Neural cell (in vitro differentiated cells): Measurements from ENCODE around the gene DCAF6. TPM values are rescaled to one million over a fixed set of nuclear protein-coding genes. Genes with fewer than 3 reads are reported as not detected.

ENCODE experiments used
- H2AFZ ChIP-seq: fragments of 200-600, 300-800 bp; sonication (generic), shearing (Covaris generic); 2 replicates; pipeline ENCODE4 v1.6.0; 2014; ENCODE audit warnings: low read depth, mild to moderate bottlenecking, antibody characterized with exemption, low read length, moderate library complexity
- H3F3A ChIP-seq: fragments of 200-600 bp; shearing (Covaris generic); 2 replicates; pipeline ENCODE4 v1.6.1; 2016; ENCODE audit warnings: mild to moderate bottlenecking, moderate library complexity, mixed read lengths, antibody characterized with exemption, low read length; ENCODE audit not compliant: insufficient read depth, poor library complexity, severe bottlenecking
- H3K27ac ChIP-seq: fragments of 200-600, 300-800 bp; sonication (generic), shearing (Covaris generic); 2 replicates; pipeline ENCODE4 v1.5.1; 2014; ENCODE audit warnings: mild to moderate bottlenecking, low read length, moderate library complexity
- H3K27me3 ChIP-seq: fragments of 300-800, 200-600 bp; sonication (generic), shearing (Covaris generic); 2 replicates; pipeline ENCODE4 v1.6.0; 2014; ENCODE audit warnings: mild to moderate bottlenecking, low read depth, low read length, moderate library complexity; ENCODE audit not compliant: insufficient read depth
- H3K36me3 ChIP-seq: fragments of 300-800, 200-600 bp; sonication (generic), shearing (Covaris generic); 2 replicates; pipeline ENCODE4 v1.5.1; 2014; ENCODE audit warnings: mild to moderate bottlenecking, antibody characterized with exemption, low read length, moderate library complexity; ENCODE audit not compliant: insufficient read depth
- H3K4me2 ChIP-seq: fragments of 300-800, 200-600 bp; sonication (generic), shearing (Covaris generic); 2 replicates; pipeline ENCODE4 v1.6.0; 2014; ENCODE audit warnings: mild to moderate bottlenecking, low read length
- H3K4me3 ChIP-seq: fragments of 300-800, 200-600 bp; sonication (generic), shearing (Covaris generic); 2 replicates; pipeline ENCODE4 v1.5.1; 2014; ENCODE audit warnings: mild to moderate bottlenecking, low read length, moderate library complexity
- H3K79me2 ChIP-seq: fragments of 200-600 bp; shearing (Covaris generic); replicated peaks from 2 replicates; pipeline ENCODE4 v1.6.0; 2014; ENCODE audit warnings: mild to moderate bottlenecking, low read length, moderate library complexity; ENCODE audit not compliant: insufficient read depth
- H3K9ac ChIP-seq: fragments of 300-800, 200-600 bp; sonication (generic), shearing (Covaris generic); 2 replicates; pipeline ENCODE4 v1.6.1; 2016; ENCODE audit warnings: mild to moderate bottlenecking, low read length, mixed read lengths
- H3K9me2 ChIP-seq: fragments of 200-600 bp; shearing (Covaris generic); 2 replicates; pipeline ENCODE4 v1.6.1; 2016; ENCODE audit warnings: mild to moderate bottlenecking, low read length, mixed read lengths; ENCODE audit not compliant: insufficient read depth
- H3K9me3 ChIP-seq: fragments of 200-600, 300-800 bp; sonication (generic), shearing (Covaris generic); 2 replicates; pipeline ENCODE4 v1.6.1; 2016; ENCODE audit warnings: mild to moderate bottlenecking, mixed run types, low read length, moderate library complexity, mixed read lengths
- H4K20me1 ChIP-seq: fragments of 200-600 bp; shearing (Covaris generic); 2 replicates; pipeline ENCODE4 v1.6.1; 2016; ENCODE audit warnings: mild to moderate bottlenecking, mixed run types; ENCODE audit not compliant: insufficient read depth
- CTCF ChIP-seq: fragments of 450-650 bp; IDR thresholded peaks from 2 replicates; pipeline ENCODE4 v1.5.1; 2014; ENCODE audit warnings: antibody characterized with exemption, mild to moderate bottlenecking, moderate library complexity; ENCODE audit not compliant: poor library complexity, severe bottlenecking
- EP300 ChIP-seq: fragments of 450-650 bp; conservative IDR thresholded peaks from 2 replicates; pipeline ENCODE4 v1.6.1; 2014; ENCODE audit warnings: antibody characterized with exemption, mild to moderate bottlenecking, moderate library complexity; ENCODE audit not compliant: poor library complexity, severe bottlenecking
- EZH2 ChIP-seq: fragments of 200-600, 300-800 bp; shearing (Covaris generic), sonication (generic); IDR thresholded peaks from 2 replicates; pipeline ENCODE4 v1.6.1; 2014; ENCODE audit warnings: antibody characterized with exemption, low read length, borderline replicate concordance, mild to moderate bottlenecking; ENCODE audit not compliant: insufficient read depth, poor library complexity, severe bottlenecking
- MXI1 ChIP-seq: fragments of 450-650 bp; conservative IDR thresholded peaks from 2 replicates; pipeline ENCODE4 v1.6.1; 2014; ENCODE audit warnings: antibody characterized with exemption, mild to moderate bottlenecking; ENCODE audit not compliant: poor library complexity, severe bottlenecking
- POLR2AphosphoS5 ChIP-seq: IDR thresholded peaks from 2 replicates; pipeline ENCODE4 v1.6.1; 2012
- RAD21 ChIP-seq: fragments of 450-650 bp; conservative IDR thresholded peaks from 2 replicates; pipeline ENCODE4 v1.6.1; 2014; ENCODE audit warnings: antibody characterized with exemption, mild to moderate bottlenecking, moderate library complexity
- REST ChIP-seq: IDR thresholded peaks from 2 replicates; pipeline ENCODE4 v1.6.1; 2012; ENCODE audit warnings: borderline replicate concordance
- SMC3 ChIP-seq: fragments of 450-650 bp; conservative IDR thresholded peaks from 2 replicates; pipeline ENCODE4 v1.6.1; 2014; ENCODE audit warnings: antibody characterized with exemption, mild to moderate bottlenecking, moderate library complexity; ENCODE audit not compliant: poor library complexity
- TAF1 ChIP-seq: IDR thresholded peaks from 2 replicates; pipeline ENCODE4 v1.6.1; 2012; ENCODE audit warnings: low read depth
- polyA plus RNA-seq: library from polyadenylated mRNA; depleted of rRNA; stranded (reverse); fragments of >200 nt; gene quantifications from 2 replicates; pipeline ENCODE4 v1.2.3, GENCODE V29; 2014

The DCAF6 gene
- polyA plus RNA-seq, 1 donor from 2014 or later: 44.8 TPM

- TF ChIP-seq MXI1 (no peak), POLR2AphosphoS5 (no peak), EZH2 (no peak), SMC3 (no peak), EP300 (no peak), TAF1 (no peak)
- no peaks in the 10 kb centered on the region for H3K9me3 ChIP-seq
- no peaks in the 10 kb centered on the region for H3F3A ChIP-seq
- no peak overlapping the region for H3K9ac ChIP-seq
- no peak overlapping the region for H3K4me3 ChIP-seq
- H3K9me2 ChIP-seq: no peaks in the 10 kb centered on the region
- H3K27me3 ChIP-seq: no peaks in the 10 kb centered on the region
- no peaks in the 10 kb centered on the region for H4K20me1 ChIP-seq
- no peaks in the 10 kb centered on the region for H3K79me2 ChIP-seq
- no peak overlapping the region for H3K27ac ChIP-seq
- no peaks in the 10 kb centered on the region for H3K36me3 ChIP-seq
- no peak overlapping the region for H2AFZ ChIP-seq
- H3K4me2 ChIP-seq: no peak overlapping the region
Measured at GRCh38 chr1:168050307-168050706, 113.8 kb downstream of the DCAF6 start.

- H4K20me1 ChIP-seq: no peaks in the 10 kb centered on the region
- no peak overlapping the region for H3K9ac ChIP-seq
- H3K27me3 ChIP-seq: no peaks in the 10 kb centered on the region
- H3K36me3 ChIP-seq: no peaks in the 10 kb centered on the region
- no peaks in the 10 kb centered on the region for H3F3A ChIP-seq
- no peaks in the 10 kb centered on the region for H3K9me2 ChIP-seq
- H2AFZ ChIP-seq: no peak overlapping the region
- H3K4me3 ChIP-seq: no peak overlapping the region
- no peaks in the 10 kb centered on the region for H3K9me3 ChIP-seq
- H3K27ac ChIP-seq: no peak overlapping the region
- no peak overlapping the region for H3K4me2 ChIP-seq
- TF ChIP-seq POLR2AphosphoS5 (no peak), REST (no peak), TAF1 (no peak), CTCF (no peak), EZH2 (no peak), EP300 (no peak), SMC3 (no peak), RAD21 (no peak), MXI1 (no peak)
- H3K79me2 ChIP-seq: no peaks in the 10 kb centered on the region
Measured at GRCh38 chr1:168050880-168051279, 114.4 kb downstream of the DCAF6 start.

- H3F3A ChIP-seq: no peaks in the 10 kb centered on the region
- H3K36me3 ChIP-seq: no peaks in the 10 kb centered on the region
- no peak overlapping the region for H3K27ac ChIP-seq
- H3K9me3 ChIP-seq: no peaks in the 10 kb centered on the region
- no peaks in the 10 kb centered on the region for H4K20me1 ChIP-seq
- no peak for TF ChIP-seq EP300
- TF ChIP-seq RAD21: no peak
- TF ChIP-seq POLR2AphosphoS5: no peak
- TF ChIP-seq SMC3: no peak
- no peak for TF ChIP-seq TAF1
- TF ChIP-seq REST: no peak
- no peak for TF ChIP-seq MXI1
- TF ChIP-seq EZH2: no peak
- no peak for TF ChIP-seq CTCF
- H3K9ac ChIP-seq: no peak overlapping the region
- H2AFZ ChIP-seq: no peak overlapping the region
- no peak overlapping the region for H3K4me3 ChIP-seq
- H3K27me3 ChIP-seq: no peaks in the 10 kb centered on the region
- H3K4me2 ChIP-seq: no peak overlapping the region
- H3K79me2 ChIP-seq: no peaks in the 10 kb centered on the region
- H3K9me2 ChIP-seq: no peaks in the 10 kb centered on the region
Measured at GRCh38 chr1:168053681-168054080, 117.2 kb downstream of the DCAF6 start.
